HepG2 (cell line): ENCODE measurements around the gene ZC3H4. TPM values are rescaled to one million over a fixed set of nuclear protein-coding genes. Genes with fewer than 3 reads are reported as not detected.

ENCODE experiments used
- BRF2 ChIP-seq: sonication (generic); formaldehyde crosslinking; IDR thresholded peaks from 2 replicates; pipeline ENCODE4 v1.8.1; 2022; ENCODE audit warnings: mild to moderate bottlenecking, missing genetic modification reagents
- ELF4 ChIP-seq: sonication (generic); formaldehyde crosslinking; IDR thresholded peaks from 2 replicates; pipeline ENCODE4 v1.5.0; 2020; ENCODE audit warnings: missing genetic modification reagents, mild to moderate bottlenecking, moderate library complexity, borderline replicate concordance
- FOSL2 ChIP-seq: sonication (generic); formaldehyde crosslinking; IDR thresholded peaks from 2 replicates; pipeline ENCODE4 v1.4.0; 2020; ENCODE audit warnings: missing genetic modification reagents
- FOXK1 ChIP-seq: sonication (generic); formaldehyde crosslinking; IDR thresholded peaks from 2 replicates; pipeline ENCODE4 v1.4.0; 2020; ENCODE audit warnings: low read depth, missing genetic modification reagents, borderline replicate concordance
- ISL2 ChIP-seq: sonication (generic); formaldehyde crosslinking; IDR thresholded peaks from 2 replicates; pipeline ENCODE4 v1.5.0; 2020; ENCODE audit warnings: missing genetic modification reagents
- JUN ChIP-seq: sonication (generic); formaldehyde crosslinking; IDR thresholded peaks from 2 replicates; pipeline ENCODE4 v1.4.0; 2020; ENCODE audit warnings: mild to moderate bottlenecking, missing genetic modification reagents
- MEF2D ChIP-seq: sonication (generic); formaldehyde crosslinking; IDR thresholded peaks from 2 replicates; pipeline ENCODE4 v1.5.1; 2020; ENCODE audit warnings: mild to moderate bottlenecking, missing genetic modification reagents
- PTBP1 ChIP-seq: fragments of 200-400 bp; formaldehyde crosslinking; IDR thresholded peaks from 2 replicates; pipeline ENCODE4 v1.6.1; 2018; ENCODE audit warnings: low read length, low read depth; ENCODE audit not compliant: poor library complexity, severe bottlenecking
- REPIN1 ChIP-seq: sonication (generic); formaldehyde crosslinking; IDR thresholded peaks from 2 replicates; pipeline ENCODE4 v1.8.0; 2022; ENCODE audit warnings: missing genetic modification reagents, low read depth, mild to moderate bottlenecking, borderline replicate concordance
- RFX5 ChIP-seq: IDR thresholded peaks from 2 replicates; pipeline ENCODE4 v1.6.1; 2011; ENCODE audit warnings: low read depth, low read length, improper control_type of control experiment
- SMAD9 ChIP-seq: sonication (generic); formaldehyde crosslinking; IDR thresholded peaks from 2 replicates; pipeline ENCODE4 v1.5.1; 2020; ENCODE audit warnings: mild to moderate bottlenecking, missing genetic modification reagents
- SOX5 ChIP-seq: IDR thresholded peaks from 2 replicates; pipeline ENCODE4 v1.6.1; 2016; ENCODE audit warnings: borderline replicate concordance
- SP2 ChIP-seq: sonication (generic); formaldehyde crosslinking; IDR thresholded peaks from 2 replicates; pipeline ENCODE4 v1.5.1; 2020; ENCODE audit warnings: mild to moderate bottlenecking, missing genetic modification reagents
- U2AF2 ChIP-seq: fragments of 200-400 bp; formaldehyde crosslinking; IDR thresholded peaks from 2 replicates; pipeline ENCODE4 v1.6.1; 2017; ENCODE audit warnings: low read depth, mild to moderate bottlenecking, low read length
- USF2 ChIP-seq, 2 experiments: sonication (generic) in 1 of 2; formaldehyde crosslinking in 1 of 2; IDR thresholded peaks; 2 replicates each; pipeline versions ENCODE4 v1.5.1 to v1.6.1; 2011 to 2020; ENCODE audit warnings: borderline replicate concordance in 1 of 2, low read depth in 1 of 2, low read length in 1 of 2, mild to moderate bottlenecking in 1 of 2, missing genetic modification reagents in 1 of 2, moderate library complexity in 1 of 2
- XBP1 ChIP-seq: sonication (generic); formaldehyde crosslinking; IDR thresholded peaks from 2 replicates; pipeline ENCODE4 v1.5.0; 2020; ENCODE audit warnings: missing genetic modification reagents
- XRCC5 ChIP-seq: fragments of 200-400 bp; formaldehyde crosslinking; optimal IDR thresholded peaks from 2 replicates; pipeline ENCODE3; 2017; ENCODE audit warnings: mild to moderate bottlenecking, low read length
- ZBTB14 ChIP-seq: sonication (generic); formaldehyde crosslinking; IDR thresholded peaks from 2 replicates; pipeline ENCODE4 v1.4.0; 2020; ENCODE audit warnings: missing genetic modification reagents
- ZNF24 ChIP-seq: fragments of 450-650 bp; IDR thresholded peaks from 2 replicates; pipeline ENCODE4 v1.6.1; 2017; ENCODE audit warnings: antibody characterized with exemption, mild to moderate bottlenecking
- ZNF296 ChIP-seq: sonication (generic); formaldehyde crosslinking; conservative IDR thresholded peaks from 2 replicates; pipeline ENCODE4 v1.5.0; 2020; ENCODE audit warnings: mild to moderate bottlenecking, missing genetic modification reagents
- ZNF317 ChIP-seq: sonication (generic); formaldehyde crosslinking; IDR thresholded peaks from 2 replicates; pipeline ENCODE4 v1.5.0; 2020; ENCODE audit warnings: mild to moderate bottlenecking, missing genetic modification reagents
- ZNF367 ChIP-seq: sonication (generic); formaldehyde crosslinking; IDR thresholded peaks from 2 replicates; pipeline ENCODE4 v1.4.0; 2020; ENCODE audit warnings: missing genetic modification reagents, borderline replicate concordance
- ZNF660 ChIP-seq: sonication (generic); formaldehyde crosslinking; IDR thresholded peaks from 2 replicates; pipeline ENCODE4 v1.5.1; 2020; ENCODE audit warnings: mild to moderate bottlenecking, low read depth, missing genetic modification reagents, borderline replicate concordance
- ZNF704 ChIP-seq: sonication (generic); formaldehyde crosslinking; IDR thresholded peaks from 2 replicates; pipeline ENCODE4 v1.8.1; 2023; ENCODE audit warnings: mild to moderate bottlenecking, inconsistent platforms, moderate library complexity, missing genetic modification reagents, borderline replicate concordance
- polyA plus RNA-seq, 8 experiments: library from polyadenylated mRNA; depleted of rRNA in 3 of 8; stranded (reverse) in 7 of 8; unstranded in 1 of 8; fragments of >200 nt; fragmentation: Illumina TruSeq in 4 of 8; extraction: Trizol in 4 of 8; gene quantifications; 2 replicates each; pipeline versions ENCODE4 v1.2.1 to v1.2.3, GENCODE V29; 2011 to 2016; ENCODE audit warnings: low read depth in 4 of 8, missing spikeins in 1 of 8, mixed read lengths in 1 of 8; ENCODE audit not compliant: insufficient read depth in 1 of 8
- total RNA-seq, 5 experiments: library from RNA; depleted of rRNA; stranded (reverse); fragments of >200 nt; fragmentation: Illumina TruSeq; extraction: Trizol; gene quantifications; 2 replicates each; pipeline ENCODE4 v1.2.3, GENCODE V29; 2016; ENCODE audit warnings: low read depth in 1 of 5

The ZC3H4 gene
- total and polyA plus RNA-seq, 2 of the 13 experiments (the other 11 are each of a cell fraction or from before 2014, with no cell fraction given): 1.8 to 10.7 TPM

- TF ChIP-seq USF2 (IDR thresholded peaks at IDR 0.05; ENCODE audit: low read depth, low read length) (peak; percentile 93), USF2 (CRISPR knock-in tag; IDR thresholded peaks at IDR 0.05; ENCODE audit: borderline replicate concordance) (peak; percentile 99; the same call in 1 of the 2 replicates), JUN (CRISPR knock-in tag) (peak; percentile 86), ZNF704 (no peak; the same call in none of the 2 replicates), ELF4 (CRISPR knock-in tag) (0 out of 2 replicates have a peak, but pooled peaks have one; percentile 1), REPIN1 (CRISPR knock-in tag) (peak; percentile 37; the same call in 1 of the 2 replicates), FOSL2 (peak; percentile 79), ISL2 (CRISPR knock-in tag) (peak; percentile 36; the same call in 1 of the 2 replicates), BRF2 (CRISPR knock-in tag) (no peak), U2AF2 (no peak; the same call in none of the 2 replicates), RFX5 (0 out of 2 replicates have a peak, but pooled peaks have one; percentile 35), FOXK1 (CRISPR knock-in tag) (peak; percentile 64), PTBP1 (no peak), MEF2D (CRISPR knock-in tag) (0 out of 2 replicates have a peak, but pooled peaks have one; percentile 64), ZNF24 (no peak), ZNF367 (CRISPR knock-in tag) (no peak), SMAD9 (CRISPR knock-in tag) (no peak), XBP1 (CRISPR knock-in tag) (no peak), ZNF296 (CRISPR knock-in tag) (no peak), SP2 (no peak), SOX5 (peak; percentile 76; the same call in 1 of the 2 replicates), ZNF317 (CRISPR knock-in tag) (peak; percentile 26), ZBTB14 (CRISPR knock-in tag) (no peak), ZNF660 (no peak), XRCC5 (peak; percentile 57)
These were observed at the start of gene ZC3H4 (continued) for GRCh38 chr19:47112997-47113849.
